HAP-1 (cell line): ENCODE results near the gene ANKRD13B.

Experiments
- DNase-seq, 2 experiments: peaks; one replicate each; pipeline ENCODE4 v3.0.0-alpha.2; 2016 to 2020; ENCODE audit warnings: low spot score in 2 of 2
- H3K27me3 ChIP-seq: fragments of 250-450 bp; sonication (Bioruptor Pico); 2 replicates; pipeline ENCODE4 v1.5.1; 2020; ENCODE audit warnings: low read depth, mild to moderate bottlenecking, moderate library complexity
- H3K36me3 ChIP-seq: fragments of 250-450 bp; sonication (Bioruptor Pico); replicated peaks from 2 replicates; pipeline ENCODE4 v1.5.1; 2020; ENCODE audit warnings: mild to moderate bottlenecking
- H3K4me1 ChIP-seq: fragments of 250-450 bp; sonication (Bioruptor Pico); 2 replicates; pipeline ENCODE4 v1.5.1; 2020; ENCODE audit warnings: mild to moderate bottlenecking
- H3K4me3 ChIP-seq: fragments of 250-450 bp; sonication (Bioruptor Pico); 2 replicates; pipeline ENCODE4 v1.5.1; 2020; ENCODE audit warnings: mild to moderate bottlenecking, moderate library complexity
- H3K9me3 ChIP-seq: fragments of 250-450 bp; sonication (Bioruptor Pico); 2 replicates; pipeline ENCODE4 v1.5.1; 2020; ENCODE audit warnings: mild to moderate bottlenecking, moderate library complexity
- in situ Hi-C: fragments of 300-500 bp; cut with MboI; formaldehyde crosslinking; loops from 3 replicates; pipeline ENCODE4 v1.14.3; 2020; ENCODE audit warnings: low sequenced_read_pairs, inconsistent platforms, mixed read lengths

The ANKRD13B gene

GRCh38 chr17:29572691-29573557 is 20.0 kb upstream of the ANKRD13B start:
- Histone ChIP-seq H3K4me3 (no peak overlapping the region), H3K4me1 (no peaks in the 10 kb centered on the region), H3K27me3 (no peaks in the 10 kb centered on the region), H3K9me3 (no peaks in the 10 kb centered on the region), H3K36me3 (peaks cover 52% of the 10 kb centered on the region)
- DNase-seq, result peak in 1 of 2 experiments; percentile 22
- in situ Hi-C loops, result no loop called here

GRCh38 chr17:29573558-29573869 is 19.4 kb upstream of the ANKRD13B start:
- Histone ChIP-seq H3K9me3 (no peaks in the 10 kb centered on the region), H3K36me3 (peaks cover 57% of the 10 kb centered on the region), H3K27me3 (no peaks in the 10 kb centered on the region), H3K4me3 (no peak overlapping the region), H3K4me1 (no peaks in the 10 kb centered on the region)
- DNase-seq, result no peak
- in situ Hi-C loops, result no loop called here

- Histone ChIP-seq H3K36me3 (peaks cover 62% of the 10 kb centered on the region), H3K4me3 (no peak overlapping the region), H3K27me3 (no peaks in the 10 kb centered on the region), H3K4me1 (no peaks in the 10 kb centered on the region), H3K9me3 (no peaks in the 10 kb centered on the region)
- DNase-seq, result no peak
- in situ Hi-C loops, result no loop called here
Observed at GRCh38 chr17:29573871-29574731, 18.8 kb upstream of the ANKRD13B start.

- Histone ChIP-seq H3K36me3 (peaks cover 68% of the 10 kb centered on the region), H3K9me3 (no peaks in the 10 kb centered on the region)
- in situ Hi-C loops, result no loop called here
Observed at GRCh38 chr17:29574732-29575510, 18.0 kb upstream of the ANKRD13B start.

GRCh38 chr17:29575511-29576213 is 17.3 kb upstream of the ANKRD13B start:
- DNase-seq, result no peak
- in situ Hi-C loops, result no loop called here
- Histone ChIP-seq H3K4me3 (no peak overlapping the region), H3K27me3 (no peaks in the 10 kb centered on the region), H3K36me3 (peaks cover 68% of the 10 kb centered on the region), H3K4me1 (no peaks in the 10 kb centered on the region), H3K9me3 (no peaks in the 10 kb centered on the region)

More at GRCh38 chr17:29574732-29575510, 18.0 kb upstream of the ANKRD13B start:
- H3K4me3 ChIP-seq, result no peak overlapping the region
- no peak for DNase-seq
- H3K4me1 ChIP-seq, result no peaks in the 10 kb centered on the region
- no peaks in the 10 kb centered on the region for H3K27me3 ChIP-seq

- Histone ChIP-seq H3K4me3 (no peak overlapping the region), H3K4me1 (no peaks in the 10 kb centered on the region), H3K9me3 (no peaks in the 10 kb centered on the region), H3K36me3 (peaks cover 76% of the 10 kb centered on the region), H3K27me3 (no peaks in the 10 kb centered on the region)
- DNase-seq, result no peak
- in situ Hi-C loops, result no loop called here
Observed at GRCh38 chr17:29576214-29577000, 16.5 kb upstream of the ANKRD13B start.

- DNase-seq, result no peak
- Histone ChIP-seq H3K36me3 (peaks cover 75% of the 10 kb centered on the region), H3K27me3 (no peaks in the 10 kb centered on the region), H3K9me3 (no peaks in the 10 kb centered on the region), H3K4me1 (no peaks in the 10 kb centered on the region), H3K4me3 (no peak overlapping the region)
- in situ Hi-C loops, result no loop called here
Observed at GRCh38 chr17:29577001-29577370, 15.9 kb upstream of the ANKRD13B start.

GRCh38 chr17:29577385-29578211 is 15.3 kb upstream of the ANKRD13B start:
- in situ Hi-C loops, result no loop called here
- no peaks in the 10 kb centered on the region for H3K27me3 ChIP-seq
- no peak overlapping the region for H3K4me3 ChIP-seq
- no peak for DNase-seq
- H3K36me3 ChIP-seq, result peaks cover 78% of the 10 kb centered on the region
- H3K9me3 ChIP-seq, result no peaks in the 10 kb centered on the region
- no peaks in the 10 kb centered on the region for H3K4me1 ChIP-seq

- no peaks in the 10 kb centered on the region for H3K9me3 ChIP-seq
- no peaks in the 10 kb centered on the region for H3K27me3 ChIP-seq
- no peak overlapping the region for H3K4me3 ChIP-seq
- DNase-seq, result no peak
- H3K4me1 ChIP-seq, result no peaks in the 10 kb centered on the region
- in situ Hi-C loops, result no loop called here
- peaks cover 70% of the 10 kb centered on the region for H3K36me3 ChIP-seq
Observed at GRCh38 chr17:29578626-29579485, 14.1 kb upstream of the ANKRD13B start.

GRCh38 chr17:29579866-29580771 is 12.8 kb upstream of the ANKRD13B start:
- Histone ChIP-seq H3K4me1 (no peaks in the 10 kb centered on the region), H3K9me3 (no peaks in the 10 kb centered on the region), H3K4me3 (no peak overlapping the region), H3K36me3 (peaks cover 60% of the 10 kb centered on the region), H3K27me3 (no peaks in the 10 kb centered on the region)
- peak; percentile 53 to 84 for DNase-seq
- in situ Hi-C loops, result no loop called here
